ENCODE measurements around the gene ENTREP3.
"Not testable (repeated sequence)": the region's sequence is repeated elsewhere in the genome, so short reads cannot be mapped to it uniquely, and the experiment has no call there.

ENTREP3 gene

DNA sequence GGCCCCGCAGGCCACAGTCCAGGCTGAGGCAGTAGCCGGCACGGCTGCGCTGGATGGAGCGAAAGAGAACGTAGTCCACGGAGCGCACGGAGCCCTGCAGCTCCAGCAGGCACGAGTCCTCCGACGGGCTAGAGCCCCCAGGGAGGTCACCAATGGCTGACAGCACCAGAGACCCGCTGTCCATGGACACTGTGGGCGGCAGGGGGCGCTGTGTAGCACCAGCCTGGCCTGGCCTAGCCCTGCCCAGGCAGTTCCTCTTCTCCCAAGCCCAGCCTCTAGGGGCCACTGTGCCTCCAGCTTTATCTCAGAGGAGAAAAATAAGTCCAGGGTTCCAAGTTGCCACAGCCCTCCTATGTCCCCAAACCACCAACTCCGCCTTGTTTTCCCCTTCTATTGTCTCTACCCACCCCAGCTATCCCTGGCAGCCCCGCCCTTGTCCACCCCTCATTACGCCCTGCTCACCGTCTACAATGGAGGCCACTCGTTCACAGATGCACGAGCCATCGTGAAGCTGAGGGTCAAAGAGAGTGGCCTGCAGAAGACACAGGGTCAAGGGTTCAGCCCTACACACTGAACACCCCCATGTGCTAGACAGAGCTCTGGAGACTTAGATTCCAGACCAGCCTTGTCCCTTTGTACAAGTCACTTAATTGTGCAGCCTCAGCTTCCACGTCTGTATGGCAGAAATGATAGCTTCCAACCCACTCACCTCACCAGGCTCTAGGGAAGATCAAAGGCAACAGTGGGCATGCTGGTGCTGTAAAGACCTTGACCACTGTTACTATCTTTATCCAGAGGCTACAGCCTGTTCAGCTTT, 4.4 kb downstream of the ENTREP3 start:
- DNase-seq, result peak; percentile 88 to 98 (median 95)

DNA sequence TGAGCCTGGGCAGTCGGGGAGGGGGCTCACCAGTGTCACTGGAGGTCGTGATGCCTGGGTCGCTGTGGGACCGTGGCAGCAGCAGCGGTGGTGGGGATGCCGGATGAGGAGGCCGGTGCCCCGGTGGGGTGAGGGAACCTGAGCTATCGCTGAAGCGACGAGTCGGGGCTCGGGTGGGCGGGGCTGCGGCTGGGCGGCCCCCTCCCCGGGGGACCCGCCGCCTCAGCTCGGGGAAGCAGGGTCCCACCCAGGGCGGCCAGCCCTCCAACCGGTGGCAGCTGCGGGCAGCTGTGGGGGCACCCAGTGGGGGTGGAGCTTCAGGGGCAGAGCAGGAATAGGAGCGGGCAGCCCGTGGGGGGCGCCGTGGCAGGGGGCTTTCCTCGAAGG, 5.0 kb downstream of the ENTREP3 start:
- DNase-seq, result peak in 1 of 5 experiments; percentile 43

- DNase-seq, result no peak
Observed at GRCh38 chr1:155247667-155248553, 7.4 kb downstream of the ENTREP3 start.

- DNase-seq, result not testable (repeated sequence)
Observed at GRCh38 chr1:155246796-155247195, 8.5 kb downstream of the ENTREP3 start.

GRCh38 chr1:155245163-155245524, 10.1 kb downstream of the ENTREP3 start:
- DNase-seq, result no peak

DNA sequence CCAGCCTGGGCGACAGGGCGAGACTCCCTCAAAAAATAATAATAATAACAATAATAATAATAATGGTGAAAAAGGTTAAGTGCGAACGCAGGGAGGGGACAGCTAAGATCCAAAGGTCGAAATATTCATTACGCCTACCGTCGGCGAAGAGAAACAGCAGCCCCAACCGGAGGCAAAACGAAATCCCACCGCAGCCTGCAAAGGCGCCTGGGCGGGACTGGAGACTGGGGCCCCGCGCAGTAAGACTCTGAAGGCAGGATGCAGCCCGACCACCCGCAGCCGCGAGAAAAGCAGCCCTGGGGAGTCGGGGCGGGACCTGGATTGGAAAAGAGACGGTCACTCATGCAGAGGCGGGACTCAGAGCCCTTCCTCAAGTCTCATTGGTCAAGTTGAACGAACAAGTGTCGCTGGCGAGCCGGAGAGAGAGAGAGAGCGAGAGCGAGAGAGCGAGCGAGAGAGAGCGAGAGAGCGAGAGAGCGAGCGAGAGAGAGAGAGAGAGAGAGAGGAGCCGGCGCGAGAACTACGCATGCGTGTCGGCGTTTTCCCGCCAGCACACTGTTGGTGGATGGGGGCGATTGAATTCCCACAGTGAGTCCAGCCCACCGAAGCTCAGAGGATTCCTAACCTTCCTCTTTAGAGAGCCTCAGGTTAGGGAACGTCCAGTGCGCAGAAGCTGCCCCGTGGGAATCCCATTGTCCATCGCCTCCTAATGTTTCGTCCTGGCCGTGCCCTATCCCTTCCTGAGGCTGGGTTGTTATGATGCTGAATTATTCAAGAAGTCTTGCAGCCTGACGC, 10.7 kb downstream of the ENTREP3 start:
- DNase-seq, result peak; percentile 83 to 100 (median 92)

- no peak for DNase-seq
Observed at GRCh38 chr1:155242805-155243358, 12.4 kb downstream of the ENTREP3 start.

- no peak for DNase-seq
Observed at GRCh38 chr1:155241841-155242264, 13.4 kb downstream of the ENTREP3 start.

DNA sequence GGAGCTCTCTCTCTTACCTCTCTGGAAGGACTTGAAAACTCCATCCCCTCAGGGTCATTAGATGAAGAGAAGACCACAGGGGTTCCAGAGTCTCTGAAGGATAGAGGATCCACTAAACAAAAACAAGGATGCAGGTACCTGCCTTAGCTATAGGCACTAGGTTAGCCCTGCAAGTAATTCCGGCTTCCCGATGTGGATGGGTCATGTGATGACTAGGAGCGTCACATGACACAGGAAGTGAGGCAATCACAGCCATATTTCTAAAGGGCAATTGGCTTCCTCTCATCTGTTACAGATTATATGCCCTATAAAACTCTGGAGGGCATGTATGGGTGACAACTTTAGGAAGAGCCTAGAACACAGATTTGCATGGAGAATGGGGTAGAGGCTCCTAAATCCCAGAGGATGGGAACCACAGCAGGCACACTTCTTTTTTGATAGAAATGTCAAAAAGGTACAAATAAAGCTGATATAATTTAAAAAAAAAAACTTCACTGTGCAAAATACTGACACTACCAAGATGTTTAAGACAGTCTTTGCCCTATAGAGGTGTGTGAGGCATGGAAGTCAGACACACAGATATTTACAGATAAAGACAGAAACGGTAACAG, 14.1 kb downstream of the ENTREP3 start:
- peak in 4 of 5 experiments; percentile 47 to 85 (median 59) for DNase-seq

- no peak for DNase-seq
Observed at GRCh38 chr1:155236451-155236850, 18.8 kb downstream of the ENTREP3 start.

GRCh38 chr1:155235375-155235774, 19.9 kb downstream of the ENTREP3 start:
- peak in 1 of 5 experiments; percentile 33 for DNase-seq

GRCh38 chr1:155233502-155233901, 21.8 kb downstream of the ENTREP3 start:
- DNase-seq, result not testable (repeated sequence)

GRCh38 chr1:155232001-155232978, 23.0 kb downstream of the ENTREP3 start:
- DNase-seq, result not testable (repeated sequence)

GRCh38 chr1:155231302-155231701, 24.0 kb downstream of the ENTREP3 start:
- not testable (repeated sequence) for DNase-seq

DNA sequence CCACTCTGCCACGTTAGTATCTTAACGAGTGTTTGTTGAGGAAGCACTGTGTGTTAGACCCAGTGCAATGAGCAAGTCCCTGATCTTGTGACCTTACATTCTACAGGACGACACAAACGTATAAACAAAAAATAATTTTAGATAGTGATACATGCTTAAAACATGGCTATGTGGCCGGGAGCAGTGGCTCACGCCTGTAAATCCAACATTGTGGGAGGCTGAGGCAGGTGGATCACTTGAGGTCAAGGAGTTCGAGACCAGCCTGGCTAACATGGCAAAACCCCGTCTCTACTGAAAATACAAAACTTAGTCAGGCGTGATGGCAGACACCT, 27.2 kb downstream of the ENTREP3 start:
- DNase-seq, result no peak

- peak; percentile 87 to 100 (median 98) for DNase-seq
Observed at GRCh38 chr1:155227261-155228095, 27.8 kb downstream of the ENTREP3 start.

GRCh38 chr1:155226910-155227260, 28.4 kb downstream of the ENTREP3 start:
- peak in 2 of 5 experiments; percentile 14 to 28 for DNase-seq

- peak; percentile 59 to 90 (median 74) for DNase-seq
Observed at GRCh38 chr1:155226188-155226909, 28.9 kb downstream of the ENTREP3 start.

DNA sequence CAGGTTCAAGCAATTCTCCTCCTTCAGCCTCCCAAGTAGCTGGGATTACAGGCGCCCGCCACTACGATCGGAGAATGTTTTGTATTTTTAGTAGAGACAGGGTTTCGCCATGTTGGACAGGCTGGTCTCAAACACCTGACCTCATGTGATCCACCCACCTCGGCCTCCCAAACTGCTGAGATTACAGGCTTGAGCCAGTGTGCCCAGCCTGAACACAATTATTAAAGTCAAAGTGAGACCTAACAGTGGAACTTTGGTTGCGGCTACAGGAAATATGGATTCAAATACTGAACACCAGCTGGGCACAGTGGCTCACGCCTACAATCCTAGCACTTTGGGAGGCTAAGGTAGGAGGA, 29.9 kb downstream of the ENTREP3 start:
- DNase-seq, result not testable (repeated sequence)
